OCI-LY3 (cell line): ENCODE results near the gene TRIM32.

ENCODE experiments used
- H2AFZ ChIP-seq: fragments of 200-600, 300-600 bp; shearing (Covaris generic); 2 replicates; pipeline ENCODE4 v1.6.0; 2014; ENCODE audit warnings: antibody characterized with exemption, low read depth, low read length
- H3K27ac ChIP-seq: fragments of 200-600, 300-600 bp; sonication (generic); 2 replicates; pipeline ENCODE4 v1.5.1; 2014; ENCODE audit warnings: mild to moderate bottlenecking, low read length, moderate library complexity, mixed read lengths
- H3K27me3 ChIP-seq: fragments of 200-600, 300-600 bp; sonication (generic); 2 replicates; pipeline ENCODE4 v1.6.1; 2014; ENCODE audit warnings: low read depth, low read length, mixed read lengths
- H3K36me3 ChIP-seq: fragments of 200-600, 300-600 bp; sonication (generic); replicated peaks from 2 replicates; pipeline ENCODE3; 2014; ENCODE audit warnings: low read depth, low read length, mixed read lengths
- H3K4me1 ChIP-seq: fragments of 300-600, 200-600 bp; sonication (generic); 2 replicates; pipeline ENCODE4 v1.6.1; 2014; ENCODE audit warnings: low read length, mixed read lengths
- H3K4me2 ChIP-seq: fragments of 200-600, 300-600 bp; sonication (generic); 2 replicates; pipeline ENCODE4 v1.6.1; 2014; ENCODE audit warnings: low read length, mixed read lengths
- H3K4me3 ChIP-seq: fragments of 300-600, 200-600 bp; sonication (generic); 2 replicates; pipeline ENCODE4 v1.5.1; 2014; ENCODE audit warnings: antibody characterized with exemption, mild to moderate bottlenecking, low read length, moderate library complexity
- H3K79me2 ChIP-seq: fragments of 300-600, 200-600 bp; shearing (Covaris generic); 2 replicates; pipeline ENCODE4 v1.6.1; 2014; ENCODE audit warnings: mild to moderate bottlenecking, low read length, mixed read lengths
- H3K9ac ChIP-seq: fragments of 300-600, 200-600 bp; shearing (Covaris generic); 2 replicates; pipeline ENCODE4 v1.6.0; 2014; ENCODE audit warnings: mild to moderate bottlenecking, low read length, moderate library complexity
- H3K9me3 ChIP-seq: fragments of 200-600, 300-600 bp; shearing (Covaris generic); 2 replicates; pipeline ENCODE4 v1.6.1; 2014; ENCODE audit warnings: low read length, mixed read lengths; ENCODE audit not compliant: insufficient read depth
- H4K20me1 ChIP-seq: fragments of 200-600, 300-600 bp; sonication (generic); 2 replicates; pipeline ENCODE4 v1.6.1; 2016; ENCODE audit warnings: low read length, mixed read lengths; ENCODE audit not compliant: insufficient read depth
- CTCF ChIP-seq: fragments of 200-600, 300-600 bp; sonication (generic); IDR thresholded peaks from 2 replicates; pipeline ENCODE4 v1.5.1; 2014; ENCODE audit warnings: antibody characterized with exemption, low read length, low read depth
- EZH2phosphoT487 ChIP-seq: fragments of 200-600 bp; shearing (Covaris generic); IDR thresholded peaks from 2 replicates; pipeline ENCODE4 v1.6.1; 2018; ENCODE audit warnings: antibody characterized with exemption, mixed run types, low read depth

The TRIM32 gene

DNA sequence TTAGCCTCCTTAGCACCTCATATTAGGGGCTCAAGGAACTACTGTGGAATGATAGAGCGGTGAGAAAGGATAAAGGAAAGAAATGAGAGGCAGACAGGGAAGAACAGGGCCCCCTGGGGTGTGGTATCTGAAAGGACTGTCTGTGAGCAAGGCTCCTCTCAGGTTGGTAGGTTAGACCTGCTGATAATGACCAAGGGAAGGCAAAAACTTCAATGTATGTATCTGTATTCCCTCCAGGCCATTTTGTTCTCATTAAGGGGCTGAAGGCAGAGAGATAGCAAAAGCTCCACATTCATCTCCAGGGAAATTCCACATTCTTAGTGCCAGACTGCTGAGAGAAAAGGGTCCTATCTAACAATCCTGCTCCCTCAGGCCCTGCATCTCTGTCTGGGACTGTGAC lies 28.6 kb downstream of the TRIM32 start:
- H3K4me3 ChIP-seq, result no peak overlapping the region
- H3K36me3 ChIP-seq, result no peaks in the 10 kb centered on the region
- no peaks in the 10 kb centered on the region for H3K9me3 ChIP-seq
- H3K27me3 ChIP-seq, result peaks cover 9% of the 10 kb centered on the region; the same call in 1 of the 2 replicates
- H3K79me2 ChIP-seq, result no peaks in the 10 kb centered on the region
- H2AFZ ChIP-seq, result no peak overlapping the region
- no peaks in the 10 kb centered on the region for H4K20me1 ChIP-seq
- H3K9ac ChIP-seq, result no peak overlapping the region
- TF ChIP-seq EZH2phosphoT487, result no peak
- no peak for TF ChIP-seq CTCF
- H3K27ac ChIP-seq, result no peak overlapping the region
- H3K4me1 ChIP-seq, result no peaks in the 10 kb centered on the region
- no peak overlapping the region for H3K4me2 ChIP-seq

GRCh38 chr9:116716438-116716837 lies 29.3 kb downstream of the TRIM32 start:
- Histone ChIP-seq H4K20me1 (no peaks in the 10 kb centered on the region), H3K9me3 (no peaks in the 10 kb centered on the region), H3K27ac (no peak overlapping the region), H3K4me1 (no peaks in the 10 kb centered on the region), H3K4me3 (no peak overlapping the region), H2AFZ (no peak overlapping the region), H3K4me2 (no peak overlapping the region), H3K9ac (no peak overlapping the region), H3K79me2 (no peaks in the 10 kb centered on the region), H3K27me3 (peaks cover 10% of the 10 kb centered on the region; the same call in 1 of the 2 replicates), H3K36me3 (no peaks in the 10 kb centered on the region)
- TF ChIP-seq CTCF, result no peak
- no peak for TF ChIP-seq EZH2phosphoT487

GRCh38 chr9:116717150-116717549 lies 30.0 kb downstream of the TRIM32 start:
- no peaks in the 10 kb centered on the region for H3K9me3 ChIP-seq
- no peaks in the 10 kb centered on the region for H3K4me1 ChIP-seq
- H3K36me3 ChIP-seq, result no peaks in the 10 kb centered on the region
- no peak overlapping the region for H3K4me3 ChIP-seq
- H2AFZ ChIP-seq, result no peak overlapping the region
- no peak overlapping the region for H3K9ac ChIP-seq
- TF ChIP-seq EZH2phosphoT487, result no peak
- no peak for TF ChIP-seq CTCF
- no peak overlapping the region for H3K27ac ChIP-seq
- no peak overlapping the region for H3K4me2 ChIP-seq
- H3K79me2 ChIP-seq, result no peaks in the 10 kb centered on the region
- H4K20me1 ChIP-seq, result no peaks in the 10 kb centered on the region
- H3K27me3 ChIP-seq, result peaks cover 15% of the 10 kb centered on the region; the same call in 1 of the 2 replicates

DNA sequence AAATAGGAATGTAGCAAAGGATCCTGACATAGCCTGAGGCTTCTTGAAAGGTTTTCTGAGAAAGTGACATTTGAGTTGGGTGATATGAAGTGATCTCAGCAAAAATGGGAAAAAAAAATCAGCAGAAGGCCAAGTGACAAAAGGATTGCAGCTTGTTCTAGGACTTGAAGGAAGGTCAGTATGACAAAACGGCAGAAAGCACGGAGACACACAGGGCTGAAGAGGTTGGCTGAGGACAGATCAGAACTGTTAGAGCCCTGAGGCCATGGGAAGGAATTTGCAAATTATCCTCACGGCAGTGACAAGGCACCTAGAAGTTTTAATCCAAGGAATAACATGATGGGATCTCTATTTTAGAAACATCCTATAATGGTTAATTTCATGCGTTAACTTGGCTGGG lies 31.0 kb downstream of the TRIM32 start:
- H3K27me3 ChIP-seq, result peaks cover 15% of the 10 kb centered on the region; the same call in 1 of the 2 replicates
- H4K20me1 ChIP-seq, result no peaks in the 10 kb centered on the region
- no peak overlapping the region for H3K9ac ChIP-seq
- no peak overlapping the region for H3K4me3 ChIP-seq
- H3K79me2 ChIP-seq, result no peaks in the 10 kb centered on the region
- H3K27ac ChIP-seq, result no peak overlapping the region
- H3K4me2 ChIP-seq, result no peak overlapping the region
- no peaks in the 10 kb centered on the region for H3K36me3 ChIP-seq
- no peak overlapping the region for H2AFZ ChIP-seq
- H3K4me1 ChIP-seq, result no peaks in the 10 kb centered on the region
- TF ChIP-seq EZH2phosphoT487 (no peak), CTCF (no peak)
- no peaks in the 10 kb centered on the region for H3K9me3 ChIP-seq
